SHP77 treated with DMSO at 0.1 percent for 48 hours (cell line): ENCODE data around the gene ESYT3.
A peak's percentile ranks its signal among the peaks of the same experiment; 100 is the strongest.
"Not testable (repeated sequence)": the region's sequence is repeated elsewhere in the genome, so short reads cannot be mapped to it uniquely, and the experiment has no call there.

ENCODE experiments used
- DNase-seq: peaks from one replicate; lab custom pipeline; 2025; lab: John Stamatoyannopoulos, UW

The ESYT3 gene

DNA sequence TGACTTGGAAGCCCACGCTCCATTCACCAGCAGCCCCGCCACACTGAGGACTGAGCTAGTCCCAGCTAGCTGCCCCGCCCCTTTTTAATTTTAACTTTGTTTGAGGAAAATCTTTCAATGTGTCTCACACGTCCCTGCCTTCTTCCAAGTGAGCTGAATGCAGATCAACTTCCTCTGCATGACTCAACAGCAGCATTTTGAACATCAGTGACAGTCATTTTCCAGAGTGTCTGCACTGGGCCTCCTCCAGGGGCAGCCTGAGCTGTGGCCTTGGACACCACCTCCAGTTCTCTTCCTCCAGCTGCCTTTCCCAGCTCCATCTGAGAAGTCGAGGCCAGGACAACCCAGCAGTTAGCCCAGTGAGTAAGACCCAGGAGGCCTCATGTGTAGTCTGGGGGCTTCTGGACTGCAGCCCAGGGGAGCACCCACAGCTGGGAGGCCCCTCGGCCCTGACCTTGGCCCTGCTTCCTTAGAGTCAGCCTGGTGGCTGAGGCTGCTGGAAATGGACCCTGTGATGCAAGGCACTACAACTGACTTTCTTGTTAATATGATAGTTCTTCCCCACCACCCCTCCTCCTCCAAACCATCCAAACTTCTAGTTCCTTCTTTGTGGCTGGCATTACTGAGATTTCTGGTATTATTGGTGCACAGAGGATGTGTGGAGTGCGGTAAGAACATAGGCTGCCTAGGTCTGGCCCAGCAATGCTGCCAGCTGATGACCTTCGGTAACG lies 21.4 kb upstream of the ESYT3 start:
- DNase-seq = no peak

DNA sequence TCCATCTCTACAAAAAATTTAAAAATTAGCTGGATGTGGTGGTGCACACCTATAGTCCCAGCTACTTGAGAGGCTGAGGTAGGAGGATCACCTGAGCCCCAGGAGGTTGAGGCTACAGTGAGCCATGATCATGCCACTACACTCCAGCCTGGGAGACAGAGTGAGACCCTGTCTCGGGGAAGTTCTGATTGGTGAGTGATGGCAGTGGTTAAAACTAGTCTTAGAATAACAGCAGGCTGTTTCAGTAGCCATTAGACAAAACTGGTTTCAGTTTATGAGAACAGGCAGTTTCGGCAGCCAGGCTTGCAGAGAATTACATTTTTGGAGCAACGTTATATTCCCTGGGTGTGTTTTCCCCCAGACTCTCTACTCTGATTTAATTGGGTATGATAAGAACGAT lies 18.2 kb upstream of the ESYT3 start:
- DNase-seq = not testable (repeated sequence)

DNA sequence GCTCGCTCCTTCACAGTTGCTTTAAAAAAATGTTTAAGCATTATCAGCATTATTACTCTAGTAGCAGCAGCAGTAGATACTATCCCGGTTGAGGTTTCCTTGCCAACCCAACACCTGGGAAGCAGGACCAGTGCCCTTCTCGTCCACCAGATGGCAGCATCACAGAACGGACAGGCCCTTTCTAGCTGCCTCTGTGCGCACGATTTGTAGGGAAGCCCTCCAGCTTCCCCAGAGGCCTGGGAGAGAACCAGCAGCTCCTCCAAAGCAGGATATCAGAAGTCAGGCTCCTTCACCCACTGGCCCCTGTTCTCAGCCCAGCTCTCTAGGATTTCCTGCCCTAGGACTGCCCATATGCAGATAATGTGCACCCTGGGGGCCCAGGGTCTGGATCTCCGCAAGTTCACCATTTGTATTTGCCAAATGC lies 16.8 kb upstream of the ESYT3 start:
- peak; percentile 65 for DNase-seq

- peak; percentile 65 for DNase-seq
Observed at GRCh38 chr3:138418601-138419206, 15.7 kb upstream of the ESYT3 start.

DNA sequence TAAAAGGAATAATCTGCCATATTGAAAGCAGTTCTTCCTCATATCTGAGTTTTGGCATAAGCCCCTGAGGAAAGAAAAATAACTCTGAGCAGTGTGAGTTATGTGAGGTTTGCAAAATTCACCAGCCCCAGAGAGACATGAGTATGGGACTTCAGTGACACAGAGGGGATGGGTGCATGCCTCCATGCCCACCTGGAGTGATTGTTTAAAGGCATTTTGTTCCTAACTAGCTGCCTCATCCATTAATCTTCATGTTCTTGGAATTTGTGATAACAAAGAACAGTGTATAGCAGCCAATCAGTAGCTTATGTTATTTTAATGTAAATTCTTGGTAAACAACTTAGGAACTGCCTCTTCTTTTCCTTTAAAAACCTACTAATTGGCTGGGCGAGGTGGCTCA lies 11.1 kb upstream of the ESYT3 start:
- no peak for DNase-seq

DNA sequence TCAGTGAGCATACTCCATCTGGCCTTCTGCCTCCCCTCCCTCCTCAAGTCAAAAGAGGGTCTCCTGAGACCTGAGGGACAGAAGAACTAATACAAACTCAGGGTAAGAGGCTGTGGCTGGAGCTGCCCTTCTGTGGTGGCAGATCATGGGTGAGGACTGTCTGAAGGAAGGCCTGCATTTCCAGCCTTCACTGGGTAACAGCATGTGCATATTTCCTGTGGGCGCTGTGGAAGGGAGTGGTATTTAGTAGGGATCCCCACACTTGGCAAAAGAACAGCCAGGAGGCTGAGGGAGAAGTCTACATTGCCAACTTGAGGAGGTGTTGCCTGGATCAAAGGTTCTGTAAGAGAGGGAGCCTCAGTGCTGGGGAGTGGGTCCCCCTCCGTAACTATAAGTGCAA lies 10.1 kb upstream of the ESYT3 start:
- no peak for DNase-seq

- peak; percentile 14 for DNase-seq
Observed at GRCh38 chr3:138426211-138426610, 8.2 kb upstream of the ESYT3 start.

DNA sequence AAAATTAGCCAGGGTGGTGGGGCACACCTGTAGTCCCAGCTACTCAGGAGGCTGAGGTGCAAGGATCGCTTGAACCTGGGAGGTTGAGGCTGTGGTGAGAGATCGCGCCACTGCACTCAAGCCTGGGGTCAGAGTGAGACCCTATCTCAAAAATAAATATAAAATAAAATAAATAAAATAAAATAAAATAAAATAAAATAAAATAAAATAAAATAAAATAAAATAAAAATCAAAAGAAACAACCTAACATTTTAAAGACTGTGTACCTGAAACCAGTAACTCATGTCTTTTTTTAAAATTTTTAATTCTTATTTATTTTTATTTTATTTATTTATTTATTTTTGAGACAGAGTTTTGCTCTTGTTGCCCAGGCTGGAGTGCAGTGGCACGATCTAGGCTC lies 7.7 kb upstream of the ESYT3 start:
- DNase-seq = not testable (repeated sequence)

DNA sequence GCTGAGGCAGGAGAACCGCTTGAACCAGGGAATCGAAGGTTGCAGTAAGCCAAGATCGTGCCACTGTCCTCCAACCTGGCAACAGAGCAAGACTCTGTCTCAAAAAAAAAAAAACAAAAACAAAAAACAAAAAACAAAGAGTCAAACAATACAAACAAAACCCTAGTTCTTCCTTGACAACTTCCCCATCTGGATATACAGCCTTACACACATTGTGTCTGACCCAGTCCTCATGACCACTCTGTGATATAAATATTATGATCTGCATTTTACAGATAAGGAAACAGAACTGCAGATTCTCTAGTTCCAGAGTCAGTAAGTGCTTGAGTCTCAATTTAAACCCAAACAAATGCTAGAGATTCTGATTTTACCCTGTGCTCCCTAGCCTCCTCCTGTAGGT lies 4.8 kb upstream of the ESYT3 start:
- no peak for DNase-seq

- no peak for DNase-seq
Observed at GRCh38 chr3:138432576-138433240, 1.7 kb upstream of the ESYT3 start.

- DNase-seq = no peak
Observed at GRCh38 chr3:138433892-138434275, 532 bp upstream of the ESYT3 start.

DNA sequence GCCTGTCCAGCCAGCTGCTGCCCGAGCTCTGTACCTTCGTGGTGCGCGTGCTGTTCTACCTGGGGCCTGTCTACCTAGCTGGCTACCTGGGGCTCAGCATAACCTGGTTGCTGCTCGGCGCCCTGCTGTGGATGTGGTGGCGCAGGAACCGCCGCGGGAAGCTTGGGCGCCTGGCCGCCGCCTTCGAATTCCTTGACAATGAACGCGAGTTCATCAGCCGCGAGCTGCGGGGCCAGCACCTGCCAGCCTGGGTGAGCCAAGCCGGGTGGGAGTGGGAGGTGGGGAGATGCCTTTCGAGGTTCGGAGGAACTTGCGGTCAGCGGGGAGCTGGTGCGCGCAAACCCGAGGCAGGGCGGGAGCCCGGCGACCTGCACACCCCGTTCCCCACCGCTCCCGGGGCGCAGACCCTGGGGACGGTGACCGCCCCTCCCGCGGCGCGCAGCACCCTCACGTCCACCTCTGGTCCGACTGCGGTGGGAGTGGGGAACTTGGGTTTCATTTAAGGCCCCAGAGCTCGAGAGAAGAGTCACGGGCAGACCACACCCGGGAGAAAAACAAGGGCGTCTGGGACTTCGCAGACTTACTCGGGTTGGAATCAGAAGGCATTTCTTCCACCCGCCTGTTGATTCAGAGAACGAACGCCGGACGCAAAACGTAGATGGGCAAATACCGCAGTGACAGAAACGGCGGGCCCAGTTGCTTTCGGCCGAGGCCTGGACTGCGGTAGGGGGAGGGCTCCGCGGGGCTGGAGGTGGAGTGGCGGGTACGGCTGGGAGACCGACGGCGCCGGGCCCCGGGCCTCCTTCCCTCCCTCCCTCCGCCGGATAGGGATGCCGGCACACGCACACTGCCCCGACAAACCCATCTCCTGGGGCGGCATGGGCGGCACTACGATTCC lies 708 bp downstream of the ESYT3 start:
- DNase-seq = no peak

DNA sequence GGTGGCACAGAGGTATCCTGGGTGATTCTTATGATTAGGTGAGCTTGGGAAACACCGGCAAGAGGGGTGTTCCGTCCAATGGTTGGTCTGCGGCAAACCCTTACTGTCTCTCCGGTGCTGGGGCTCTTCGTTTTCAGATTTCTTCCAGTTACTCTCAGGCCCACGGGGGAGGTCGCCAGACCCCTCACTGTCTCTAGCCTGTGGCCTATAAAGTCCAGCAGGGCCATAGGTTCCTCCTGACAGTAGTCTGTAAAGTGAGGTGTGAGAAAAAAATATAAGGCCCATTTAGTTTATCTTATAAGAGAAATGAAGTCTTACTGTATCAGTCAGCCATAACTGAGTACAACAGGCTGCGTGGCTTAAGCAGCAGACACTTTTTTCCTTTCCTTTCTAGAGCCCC lies 1.4 kb downstream of the ESYT3 start:
- no peak for DNase-seq

DNA sequence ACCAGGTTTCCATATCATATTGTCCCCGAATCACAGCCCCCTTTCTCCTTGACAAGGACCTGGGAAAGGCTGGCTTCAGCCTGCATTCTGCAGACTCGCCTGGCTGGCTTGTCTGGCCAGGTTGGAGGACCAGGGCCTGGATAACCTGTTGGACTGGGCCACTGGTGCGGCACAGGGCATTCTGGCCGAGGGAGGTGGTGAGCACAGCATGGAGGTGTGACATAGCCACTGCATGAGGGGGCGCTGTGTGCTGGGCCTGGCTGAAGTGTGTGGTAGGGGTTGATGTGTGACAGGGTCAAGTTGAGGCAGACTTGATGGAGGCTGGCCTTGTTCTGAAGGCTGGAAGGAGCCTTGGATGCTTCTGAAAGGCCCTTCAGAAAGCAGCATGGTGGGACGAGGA lies 2.9 kb downstream of the ESYT3 start:
- DNase-seq = no peak

DNA sequence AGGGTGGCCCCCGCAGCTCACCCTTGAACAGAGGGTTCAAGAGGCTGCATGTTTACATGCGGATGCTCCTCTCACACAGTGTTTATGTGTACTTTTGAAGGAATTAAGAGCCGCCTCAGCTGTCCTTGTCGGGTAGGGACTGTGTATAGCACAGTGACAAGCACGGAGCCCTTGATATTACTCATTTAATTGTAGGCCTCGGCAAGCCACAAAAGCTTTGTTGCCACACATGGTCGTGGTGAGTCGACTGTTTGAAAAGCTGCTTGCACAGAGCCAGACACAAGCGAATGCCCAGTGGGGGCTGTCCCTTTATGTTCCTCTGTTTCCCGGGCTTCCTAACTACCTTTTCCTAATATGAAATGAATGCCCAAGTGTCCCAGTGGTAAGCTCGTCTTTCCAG lies 4.5 kb downstream of the ESYT3 start:
- no peak for DNase-seq

DNA sequence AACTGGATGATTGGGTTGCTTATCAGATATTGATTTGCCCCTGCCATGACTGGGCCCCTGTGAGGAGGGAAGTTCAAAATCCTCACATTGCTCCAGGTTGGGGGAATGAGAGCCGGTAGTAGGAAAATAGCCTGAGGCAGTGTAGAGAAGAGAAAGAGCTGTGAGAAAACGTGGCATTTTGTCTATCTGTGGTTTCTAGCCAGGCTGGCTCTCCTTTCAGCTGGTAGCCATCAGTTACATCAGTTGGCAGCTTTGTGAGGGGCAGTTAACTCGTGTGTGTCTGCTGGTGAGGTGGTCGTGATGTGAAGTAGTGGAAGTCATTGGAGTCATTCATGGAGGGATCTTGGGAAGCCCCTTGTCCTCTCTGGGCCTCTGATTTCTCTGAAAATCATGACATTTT lies 5.2 kb downstream of the ESYT3 start:
- no peak for DNase-seq

- no peak for DNase-seq
Observed at GRCh38 chr3:138440121-138440521, 5.7 kb downstream of the ESYT3 start.

GRCh38 chr3:138440596-138440995 lies 6.2 kb downstream of the ESYT3 start:
- DNase-seq = no peak

GRCh38 chr3:138441256-138441655 lies 6.8 kb downstream of the ESYT3 start:
- DNase-seq = no peak

GRCh38 chr3:138441742-138442141 lies 7.3 kb downstream of the ESYT3 start:
- DNase-seq = no peak

- no peak for DNase-seq
Observed at GRCh38 chr3:138442433-138442832, 8.0 kb downstream of the ESYT3 start.

GRCh38 chr3:138443091-138443490 lies 8.7 kb downstream of the ESYT3 start:
- DNase-seq = no peak
